Measurements from ENCODE around the gene TTF2.
"Not testable (repeated sequence)": the region's sequence is repeated elsewhere in the genome, so short reads cannot be mapped to it uniquely, and the experiment has no call there.

Gene TTF2

GRCh38 chr1:117094841-117095604 lies 34.9 kb downstream of the TTF2 start:
- no peak for DNase-seq

- DNase-seq, result no peak
These were observed 36.9 kb downstream of the TTF2 start for GRCh38 chr1:117096951-117097408.

GRCh38 chr1:117097443-117097842 lies 37.3 kb downstream of the TTF2 start:
- no peak for DNase-seq

- DNase-seq, result no peak
These were observed 38.3 kb downstream of the TTF2 start for GRCh38 chr1:117098287-117098890.

GRCh38 chr1:117101334-117101733 lies 41.2 kb downstream of the TTF2 start:
- no peak for DNase-seq

GRCh38 chr1:117101858-117102257 lies 41.7 kb downstream of the TTF2 start:
- DNase-seq, result not testable (repeated sequence)

- DNase-seq, result no peak
These were observed 44.9 kb downstream of the TTF2 start for GRCh38 chr1:117104986-117105385.

GRCh38 chr1:117105722-117106121 lies 45.6 kb downstream of the TTF2 start:
- DNase-seq, result no peak

- no peak for DNase-seq
These were observed 46.4 kb downstream of the TTF2 start for GRCh38 chr1:117106478-117106877.

GRCh38 chr1:117107364-117107763 lies 47.2 kb downstream of the TTF2 start:
- DNase-seq, result no peak

GRCh38 chr1:117110774-117111173 lies 50.6 kb downstream of the TTF2 start:
- no peak for DNase-seq

GRCh38 chr1:117112047-117112717 lies 52.1 kb downstream of the TTF2 start:
- no peak for DNase-seq

- no peak for DNase-seq
These were observed 53.1 kb downstream of the TTF2 start for GRCh38 chr1:117113199-117113598.

GRCh38 chr1:117114877-117115276 lies 54.8 kb downstream of the TTF2 start:
- DNase-seq, result no peak

- no peak for DNase-seq
These were observed 56.1 kb downstream of the TTF2 start for GRCh38 chr1:117116090-117116783.

- DNase-seq, result no peak
These were observed 56.6 kb downstream of the TTF2 start for GRCh38 chr1:117116784-117117130.

GRCh38 chr1:117117697-117118096 lies 57.6 kb downstream of the TTF2 start:
- no peak for DNase-seq

- no peak for DNase-seq
These were observed 58.0 kb downstream of the TTF2 start for GRCh38 chr1:117118137-117118536.

- DNase-seq, result not testable (repeated sequence)
These were observed 59.0 kb downstream of the TTF2 start for GRCh38 chr1:117119144-117119543.

- no peak for DNase-seq
These were observed 60.9 kb downstream of the TTF2 start for GRCh38 chr1:117120774-117121588.

- peak; percentile 97 for DNase-seq
These were observed 61.6 kb downstream of the TTF2 start, which contains the start of gene TRIM45 for GRCh38 chr1:117121589-117122329. Gene TRIM45, minus strand, starts transcription at chr1:117121749. Its CDS starts 548 bp downstream, at chr1:117121201.

All from hematopoietic multipotent progenitor cell treated with erythropoietin and hydrocortisone succinate and interleukin-3 and kit ligand, for 6 days (in vitro differentiated cells).